Activated CD4-positive, alpha-beta memory T cell treated with anti-CD3 and anti-CD28 coated beads, Interleukin-2, amount 10 ng/mL, durations not matched to agents 7 days and 5 days (primary cell): ENCODE data around the gene CDH13. TPM values are rescaled to one million over a fixed set of nuclear protein-coding genes. Genes with fewer than 3 reads are reported as not detected.

Source experiments
- CTCF ChIA-PET: fragments of 350-600 bp; sonication (Branson Sonifier 250); formaldehyde crosslinking; loops from one replicate; lab custom pipeline; 2021; ENCODE audit warnings: antibody characterized with exemption, inconsistent platforms; lab: Charles Lee
- POLR2A ChIA-PET: fragments of 350-600 bp; sonication (Branson Sonifier 250); formaldehyde crosslinking; loops from one replicate; lab custom pipeline; 2021; ENCODE audit warnings: antibody characterized with exemption; lab: Charles Lee
- DNase-seq: peaks from one replicate; pipeline ENCODE4 v3.0.0-alpha.2; 2020
- H3K27ac Mint-ChIP-seq: one replicate; pipeline ENCODE4 v1.8.0; 2021; ENCODE audit warnings: mild to moderate bottlenecking, mixed read lengths
- H3K27me3 Mint-ChIP-seq: one replicate; pipeline ENCODE4 v1.8.0; 2021; ENCODE audit warnings: mixed read lengths
- H3K36me3 Mint-ChIP-seq: one replicate; pipeline ENCODE4 v1.8.0; 2021; ENCODE audit warnings: low read depth, mixed read lengths
- H3K4me1 Mint-ChIP-seq: one replicate; pipeline ENCODE4 v1.8.0; 2021; ENCODE audit warnings: mixed read lengths
- H3K4me3 Mint-ChIP-seq: one replicate; pipeline ENCODE4 v1.8.0; 2021; ENCODE audit warnings: mild to moderate bottlenecking, mixed read lengths
- H3K9me3 Mint-ChIP-seq: one replicate; pipeline ENCODE4 v1.8.0; 2021; ENCODE audit warnings: mixed read lengths
- total RNA-seq, 2 experiments: library from RNA; stranded (reverse); gene quantifications; one replicate each; pipeline ENCODE4 v1.2.3, GENCODE V29; 2021

Gene CDH13
- total RNA-seq, 2 experiments from 2014 or later, result not detected

GRCh38 chr16:82716361-82716855, 89.6 kb downstream of the CDH13 start:
- Mint-ChIP-seq H3K27ac (no peak overlapping the region), H3K36me3 (peaks cover 2% of the 10 kb centered on the region), H3K4me3 (no peak overlapping the region), H3K9me3 (peaks cover 4% of the 10 kb centered on the region), H3K4me1 (peaks cover 4% of the 10 kb centered on the region), H3K27me3 (peaks cover 8% of the 10 kb centered on the region)
- ChIA-PET CTCF (no interaction called here), POLR2A (no interaction called here)
- no peak for DNase-seq

GRCh38 chr16:82720414-82720813, 93.6 kb downstream of the CDH13 start:
- H3K4me1 Mint-ChIP-seq, result peaks cover 4% of the 10 kb centered on the region
- peaks cover 8% of the 10 kb centered on the region for H3K27me3 Mint-ChIP-seq
- H3K9me3 Mint-ChIP-seq, result peaks cover 6% of the 10 kb centered on the region
- no peak overlapping the region for H3K4me3 Mint-ChIP-seq
- no peak for DNase-seq
- ChIA-PET CTCF (interaction anchor here (0.8 kb wide), 1 partner anchor 127 kb away, joined by 4 read pairs; no protein-coding TSS in a partner anchor), POLR2A (no interaction called here)
- no peak overlapping the region for H3K27ac Mint-ChIP-seq
- H3K36me3 Mint-ChIP-seq, result peaks cover 2% of the 10 kb centered on the region

- CTCF ChIA-PET, result interaction anchor here (1.0 kb wide), 1 partner anchor 54 kb away, joined by 3 read pairs; no protein-coding TSS in a partner anchor
- H3K27me3 Mint-ChIP-seq, result no peaks in the 10 kb centered on the region
Observed at GRCh38 chr16:82726306-82726705, 99.5 kb downstream of the CDH13 start.

GRCh38 chr16:82728901-82729300, 102.1 kb downstream of the CDH13 start:
- Mint-ChIP-seq H3K4me3 (no peak overlapping the region), H3K9me3 (peaks cover 6% of the 10 kb centered on the region), H3K4me1 (peaks cover 13% of the 10 kb centered on the region), H3K27ac (peak overlapping the region; percentile 42), H3K27me3 (no peaks in the 10 kb centered on the region), H3K36me3 (no peaks in the 10 kb centered on the region)
- ChIA-PET CTCF (no interaction called here), POLR2A (no interaction called here)
- DNase-seq, result no peak

More at GRCh38 chr16:82726306-82726705, 99.5 kb downstream of the CDH13 start:
- Mint-ChIP-seq H3K4me3 (no peak overlapping the region), H3K4me1 (peaks cover 13% of the 10 kb centered on the region), H3K27ac (no peak overlapping the region), H3K36me3 (no peaks in the 10 kb centered on the region), H3K9me3 (peaks cover 8% of the 10 kb centered on the region)
- no peak for DNase-seq
- POLR2A ChIA-PET, result no interaction called here

- Mint-ChIP-seq H3K36me3 (no peaks in the 10 kb centered on the region), H3K4me3 (no peak overlapping the region), H3K27ac (no peak overlapping the region), H3K9me3 (peaks cover 6% of the 10 kb centered on the region), H3K4me1 (peaks cover 13% of the 10 kb centered on the region), H3K27me3 (no peaks in the 10 kb centered on the region)
- POLR2A ChIA-PET, result interaction anchor here (1.2 kb wide), 1 partner anchor 20 kb away, joined by 3 read pairs; no protein-coding TSS in a partner anchor
- no peak for DNase-seq
- CTCF ChIA-PET, result no interaction called here
Observed at GRCh38 chr16:82730901-82731300, 104.1 kb downstream of the CDH13 start.

- H3K9me3 Mint-ChIP-seq, result peaks cover 3% of the 10 kb centered on the region
- H3K27ac Mint-ChIP-seq, result no peak overlapping the region
- H3K27me3 Mint-ChIP-seq, result peaks cover 5% of the 10 kb centered on the region
- peaks cover 13% of the 10 kb centered on the region for H3K4me1 Mint-ChIP-seq
- no peaks in the 10 kb centered on the region for H3K36me3 Mint-ChIP-seq
- ChIA-PET POLR2A (interaction anchor here (1.2 kb wide), 1 partner anchor 19 kb away, joined by 3 read pairs; no protein-coding TSS in a partner anchor), CTCF (no interaction called here)
- no peak for DNase-seq
- no peak overlapping the region for H3K4me3 Mint-ChIP-seq
Observed at GRCh38 chr16:82732461-82732860, 105.7 kb downstream of the CDH13 start.

GRCh38 chr16:82735186-82735585, 108.4 kb downstream of the CDH13 start:
- Mint-ChIP-seq H3K4me1 (no peaks in the 10 kb centered on the region), H3K27ac (no peak overlapping the region), H3K9me3 (no peaks in the 10 kb centered on the region), H3K27me3 (peaks cover 16% of the 10 kb centered on the region), H3K4me3 (no peak overlapping the region), H3K36me3 (no peaks in the 10 kb centered on the region)
- POLR2A ChIA-PET, result no interaction called here
- CTCF ChIA-PET, result interaction anchor here (1.0 kb wide), 1 partner anchor 94 kb away, joined by 3 read pairs; no protein-coding TSS in a partner anchor
- DNase-seq, result no peak

GRCh38 chr16:82735673-82736091, 108.9 kb downstream of the CDH13 start:
- CTCF ChIA-PET, result interaction anchor here (1.0 kb wide), 1 partner anchor 95 kb away, joined by 3 read pairs; no protein-coding TSS in a partner anchor
- Mint-ChIP-seq H3K27me3 (peaks cover 18% of the 10 kb centered on the region), H3K4me1 (no peaks in the 10 kb centered on the region)

GRCh38 chr16:82736224-82736623, 109.5 kb downstream of the CDH13 start:
- Mint-ChIP-seq H3K9me3 (no peaks in the 10 kb centered on the region), H3K27ac (no peak overlapping the region), H3K36me3 (no peaks in the 10 kb centered on the region), H3K27me3 (peaks cover 23% of the 10 kb centered on the region), H3K4me3 (no peak overlapping the region), H3K4me1 (no peaks in the 10 kb centered on the region)
- no peak for DNase-seq
- POLR2A ChIA-PET, result no interaction called here
- CTCF ChIA-PET, result no interaction called here

More at GRCh38 chr16:82735673-82736091, 108.9 kb downstream of the CDH13 start:
- no peaks in the 10 kb centered on the region for H3K9me3 Mint-ChIP-seq
- H3K27ac Mint-ChIP-seq, result no peak overlapping the region
- no peak overlapping the region for H3K4me3 Mint-ChIP-seq
- H3K36me3 Mint-ChIP-seq, result no peaks in the 10 kb centered on the region
- POLR2A ChIA-PET, result no interaction called here
- no peak for DNase-seq

- H3K4me1 Mint-ChIP-seq, result no peaks in the 10 kb centered on the region
- peaks cover 23% of the 10 kb centered on the region for H3K27me3 Mint-ChIP-seq
- no peaks in the 10 kb centered on the region for H3K9me3 Mint-ChIP-seq
- no peaks in the 10 kb centered on the region for H3K36me3 Mint-ChIP-seq
- ChIA-PET POLR2A (no interaction called here), CTCF (no interaction called here)
- DNase-seq, result no peak
- H3K4me3 Mint-ChIP-seq, result no peak overlapping the region
- no peak overlapping the region for H3K27ac Mint-ChIP-seq
Observed at GRCh38 chr16:82738699-82739098, 111.9 kb downstream of the CDH13 start.

GRCh38 chr16:82741073-82741615, 114.4 kb downstream of the CDH13 start:
- ChIA-PET CTCF (no interaction called here), POLR2A (interaction anchor here (0.7 kb wide), 1 partner anchor 237 kb away, joined by 3 read pairs; no protein-coding TSS in a partner anchor)
- H3K9me3 Mint-ChIP-seq, result no peaks in the 10 kb centered on the region
- DNase-seq, result no peak
- no peaks in the 10 kb centered on the region for H3K36me3 Mint-ChIP-seq
- no peaks in the 10 kb centered on the region for H3K4me1 Mint-ChIP-seq
- H3K27ac Mint-ChIP-seq, result no peak overlapping the region
- H3K27me3 Mint-ChIP-seq, result peaks cover 29% of the 10 kb centered on the region
- H3K4me3 Mint-ChIP-seq, result no peak overlapping the region

GRCh38 chr16:82744958-82745357, 118.2 kb downstream of the CDH13 start:
- H3K9me3 Mint-ChIP-seq, result no peaks in the 10 kb centered on the region
- ChIA-PET POLR2A (no interaction called here), CTCF (no interaction called here)
- peaks cover 4% of the 10 kb centered on the region for H3K4me1 Mint-ChIP-seq
- DNase-seq, result no peak
- H3K4me3 Mint-ChIP-seq, result no peak overlapping the region
- no peaks in the 10 kb centered on the region for H3K36me3 Mint-ChIP-seq
- H3K27ac Mint-ChIP-seq, result no peak overlapping the region
- H3K27me3 Mint-ChIP-seq, result peaks cover 32% of the 10 kb centered on the region

GRCh38 chr16:82748026-82748425, 121.3 kb downstream of the CDH13 start:
- H3K4me1 Mint-ChIP-seq, result peaks cover 10% of the 10 kb centered on the region
- CTCF ChIA-PET, result no interaction called here

More at GRCh38 chr16:82748026-82748425, 121.3 kb downstream of the CDH13 start:
- no peaks in the 10 kb centered on the region for H3K9me3 Mint-ChIP-seq
- DNase-seq, result no peak
- H3K4me3 Mint-ChIP-seq, result no peak overlapping the region
- H3K27me3 Mint-ChIP-seq, result peaks cover 29% of the 10 kb centered on the region
- POLR2A ChIA-PET, result no interaction called here
- no peaks in the 10 kb centered on the region for H3K36me3 Mint-ChIP-seq
- no peak overlapping the region for H3K27ac Mint-ChIP-seq
